Stimulated activated naive CD8-positive, alpha-beta T cell treated with anti-CD3 and anti-CD28 coated beads, Interleukin-15, Interleukin-2, amounts not matched to agents 100 U/mL and 50 U/mL, for 24 hours (primary cell): ENCODE results near the gene PAIP2B.

Experiments
- ATAC-seq: fragments of 150-1000 bp; cut with Tn5 transposase; one replicate; pipeline ENCODE4 v1.10.0; 2021
- DNase-seq: peaks from one replicate; pipeline ENCODE4 v3.0.0; 2021

The PAIP2B gene

DNA sequence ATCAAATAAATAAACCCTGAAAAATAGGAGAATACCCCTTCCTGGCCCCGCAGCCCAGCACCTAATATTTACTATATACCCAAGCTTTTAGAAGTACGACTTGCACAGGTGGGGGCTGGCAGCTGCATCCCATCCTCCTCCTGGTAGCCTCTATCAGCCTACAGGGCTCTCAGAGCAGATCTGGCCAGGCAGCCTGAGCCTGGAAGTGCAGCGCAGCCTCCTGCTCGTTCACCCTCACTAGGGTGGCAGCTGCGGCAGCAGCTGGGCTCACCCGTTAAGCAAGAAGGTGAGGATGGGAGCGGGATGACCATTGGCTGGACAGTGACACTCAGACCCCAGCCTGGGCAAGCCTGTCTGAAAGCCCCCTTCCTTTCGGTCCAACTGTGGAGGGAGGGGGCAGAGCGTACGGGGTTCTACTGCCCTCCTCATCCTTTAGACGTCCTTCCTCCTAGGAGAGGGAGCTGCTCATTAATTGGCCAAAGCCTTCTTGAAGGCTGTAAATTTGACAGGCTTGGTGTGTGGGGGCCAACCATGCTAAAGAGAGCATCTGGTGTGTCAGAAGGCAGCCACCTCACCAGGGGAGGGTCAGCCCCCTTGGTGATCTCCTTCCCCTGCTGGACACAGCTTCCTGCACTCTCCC, 73.2 kb downstream of the PAIP2B start:
- DNase-seq, result no peak
- no peak for ATAC-seq

DNA sequence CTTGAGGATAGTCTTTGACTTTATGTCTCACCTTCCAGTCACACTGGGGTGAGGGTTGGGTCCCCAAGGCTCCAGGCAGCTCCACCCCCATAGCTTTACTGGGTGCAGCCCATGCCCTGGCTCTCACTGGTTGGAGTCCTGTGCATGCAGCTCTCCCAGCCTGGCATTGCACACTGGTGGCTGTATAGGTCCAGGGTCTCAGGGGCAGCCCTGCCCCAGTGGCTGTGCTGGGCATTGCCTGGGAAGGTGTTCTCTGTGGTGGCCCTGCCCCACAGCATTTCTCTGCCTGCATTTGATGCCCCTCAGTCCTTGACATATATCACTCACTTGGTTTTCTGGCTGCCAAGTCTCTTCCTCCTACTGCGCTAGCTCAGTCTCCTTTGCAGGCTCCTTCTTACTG, 75.3 kb downstream of the PAIP2B start:
- DNase-seq (no peak), ATAC-seq (no peak)

DNA sequence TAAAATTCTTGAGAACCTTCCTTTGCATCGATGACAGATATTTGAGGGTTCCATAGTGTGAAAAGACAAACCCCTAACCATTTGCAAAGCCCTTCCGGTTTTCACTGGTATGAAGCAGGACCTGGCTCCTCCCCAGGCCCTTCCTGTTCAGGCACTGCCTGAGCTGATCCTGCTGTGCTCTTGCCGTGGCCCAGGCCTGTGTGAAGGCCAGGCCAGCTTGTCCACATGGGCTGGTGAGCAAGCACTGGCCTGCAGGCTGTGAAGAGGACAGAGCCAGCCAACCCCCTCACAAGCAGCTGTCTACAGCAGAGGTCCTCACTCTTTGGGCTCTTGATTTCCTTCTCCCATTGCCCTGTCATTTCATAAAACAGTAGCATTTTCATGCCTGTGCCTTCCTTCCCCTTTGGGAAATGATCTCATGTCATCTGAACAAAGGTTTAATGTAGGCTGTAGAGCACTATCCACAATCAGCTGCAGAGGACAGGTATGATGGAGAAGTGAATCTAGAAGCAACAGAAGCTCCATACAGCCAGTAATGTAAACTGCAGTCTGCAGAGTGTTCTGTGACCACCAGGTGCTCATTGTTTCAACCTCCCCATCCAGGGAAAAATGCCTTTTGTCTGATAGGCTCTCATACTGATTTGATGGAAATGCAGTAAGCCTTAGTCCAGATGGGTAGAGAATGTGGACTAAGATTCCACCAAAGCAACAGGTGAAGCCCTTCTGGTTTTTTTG, 76.7 kb downstream of the PAIP2B start:
- no peak for ATAC-seq

DNA sequence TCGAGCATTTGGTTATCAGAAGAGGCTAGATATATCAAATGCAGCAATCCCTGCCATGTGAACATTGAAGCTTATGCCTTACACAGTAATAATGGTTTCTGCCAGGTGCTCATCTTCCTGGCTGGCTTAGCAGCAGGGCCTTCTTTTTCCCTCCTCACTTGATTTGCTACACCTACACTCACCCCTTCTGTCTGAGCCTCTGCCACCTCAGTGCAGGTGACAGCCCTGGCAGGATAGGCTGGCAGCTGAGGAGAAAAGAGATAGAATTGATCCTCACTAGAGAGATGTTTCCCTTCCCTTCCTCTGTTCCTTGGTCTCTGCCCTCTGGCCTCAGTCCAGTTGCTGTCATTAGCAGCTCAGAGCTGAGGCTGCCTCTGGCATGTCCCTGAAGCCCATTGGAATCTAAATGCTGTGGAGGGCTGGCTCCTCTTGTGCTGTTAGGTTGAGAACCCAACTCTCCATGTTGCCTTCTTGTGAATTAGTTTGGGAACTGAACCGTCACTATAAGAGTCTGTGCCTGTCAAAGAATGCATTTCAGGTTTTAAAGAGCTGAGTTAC, 78.3 kb downstream of the PAIP2B start:
- ATAC-seq, result no peak
- no peak for DNase-seq

More for the DNA sequence above, 76.7 kb downstream of the PAIP2B start:
- no peak for DNase-seq

DNA sequence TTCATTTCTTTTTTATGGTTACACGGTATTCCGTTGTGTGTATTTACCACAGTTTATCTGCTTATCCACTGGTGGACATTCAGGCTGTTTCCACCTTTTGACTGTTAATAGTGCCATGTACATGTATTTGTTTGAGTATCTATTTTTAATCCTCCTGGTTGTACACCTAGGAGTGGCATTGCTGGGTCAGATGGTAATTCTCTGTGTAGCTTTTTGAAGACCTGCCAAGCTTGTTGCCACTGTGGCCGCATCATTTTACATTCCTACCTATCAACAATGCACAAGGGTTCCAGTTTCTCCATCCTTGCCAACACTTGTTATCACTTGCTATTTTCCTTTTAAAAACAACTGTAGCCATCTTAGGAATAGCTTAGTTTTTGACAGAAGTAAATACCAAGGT, 83.1 kb downstream of the PAIP2B start:
- DNase-seq, result no peak
- no peak for ATAC-seq

DNA sequence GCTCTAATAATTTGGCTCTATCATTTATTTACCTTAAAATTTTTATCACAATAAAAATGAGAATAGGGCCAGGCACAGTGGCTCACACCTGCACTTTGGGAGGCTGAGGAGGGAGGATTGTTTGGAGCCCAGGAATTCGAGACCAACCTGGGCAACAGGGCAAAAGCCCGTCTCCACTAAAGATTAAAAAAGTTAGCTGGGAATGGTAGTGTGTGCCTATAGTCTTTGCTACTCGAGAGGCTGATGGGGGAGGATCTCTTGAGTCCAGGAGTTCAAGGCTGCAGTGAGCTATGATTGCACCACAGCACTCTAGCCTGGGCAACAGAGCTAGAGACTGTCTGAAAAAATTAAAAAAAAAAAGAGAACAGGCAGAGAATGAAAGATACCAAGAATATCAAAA, 90.7 kb downstream of the PAIP2B start:
- DNase-seq (no peak), ATAC-seq (no peak)

DNA sequence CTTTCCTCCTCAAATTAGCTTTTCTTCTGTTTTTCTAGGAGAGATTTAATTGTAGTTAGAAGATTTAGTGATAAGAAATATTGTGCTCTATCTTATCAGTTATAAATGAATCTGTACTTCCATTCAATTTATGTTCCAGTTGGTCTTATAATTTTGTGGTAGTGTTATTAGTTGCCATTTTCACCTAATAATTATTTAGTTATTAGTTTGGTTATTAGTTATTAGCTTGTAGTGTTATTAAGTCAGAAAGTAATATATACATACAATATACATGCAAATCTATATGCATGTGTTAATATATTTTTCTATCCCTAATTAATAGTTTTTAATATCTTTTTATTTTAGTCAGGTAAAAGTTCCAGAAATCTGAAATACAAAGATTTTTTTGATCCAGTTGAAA, 93.3 kb downstream of the PAIP2B start:
- ATAC-seq, result no peak

More for the DNA sequence above, 93.3 kb downstream of the PAIP2B start:
- no peak for DNase-seq
